Caco-2 (cell line): ENCODE measurements around the gene GSG1L. TPM values are rescaled to one million over a fixed set of nuclear protein-coding genes. Genes with fewer than 3 reads are reported as not detected.

Experiments
- BruUV-seq: library from RNA; stranded (reverse); fragments of 400-500 nt; replicated peaks from 2 replicates; lab custom pipeline; 2021; lab: Mats Ljungman, UMichigan
- CTCF ChIA-PET: fragments of 300-600 bp; sonication (Branson Sonifier 250); formaldehyde crosslinking; loops from one replicate; lab custom pipeline; 2022; ENCODE audit warnings: antibody characterized with exemption; lab: Charles Lee
- POLR2A ChIA-PET: fragments of 300-600 bp; sonication (Branson Sonifier 250); formaldehyde crosslinking; loops from one replicate; lab custom pipeline; 2022; ENCODE audit warnings: antibody characterized with exemption; lab: Charles Lee
- DNase-seq, 2 experiments: peaks; one replicate each; pipeline versions ENCODE4 v3.0.0 to v3.0.0-alpha.2; 2020 to 2022
- H3K27me3 ChIP-seq: replicated peaks from 2 replicates; pipeline ENCODE4 v1.6.0; 2011; ENCODE audit warnings: low read length; ENCODE audit not compliant: control insufficient read depth, insufficient read depth
- H3K36me3 ChIP-seq: 2 replicates; pipeline ENCODE4 v1.5.1; 2011; ENCODE audit warnings: low read length; ENCODE audit not compliant: control insufficient read depth, insufficient read depth
- H3K4me1 ChIP-seq: fragments of 250-450 bp; sonication (Bioruptor Pico); 2 replicates; pipeline ENCODE4 v1.5.1; 2020; ENCODE audit warnings: mild to moderate bottlenecking
- H3K4me3 ChIP-seq: 2 replicates; pipeline ENCODE4 v1.5.1; 2011; ENCODE audit warnings: low read depth, mild to moderate bottlenecking, control low read depth, low read length
- H3K9me3 ChIP-seq: fragments of 250-450 bp; sonication (Bioruptor Pico); 2 replicates; pipeline ENCODE4 v1.5.1; 2020; ENCODE audit warnings: mild to moderate bottlenecking, moderate library complexity
- H3K27ac Mint-ChIP-seq: one replicate; pipeline ENCODE4 v1.8.0; 2022; ENCODE audit warnings: mixed read lengths; ENCODE audit not compliant: unreplicated experiment
- H3K27me3 Mint-ChIP-seq: one replicate; pipeline ENCODE4 v1.8.0; 2022; ENCODE audit warnings: mixed read lengths; ENCODE audit not compliant: insufficient read depth, unreplicated experiment
- H3K36me3 Mint-ChIP-seq: one replicate; pipeline ENCODE4 v1.8.0; 2022; ENCODE audit warnings: mild to moderate bottlenecking, mixed read lengths; ENCODE audit not compliant: insufficient read depth, unreplicated experiment
- H3K4me1 Mint-ChIP-seq: one replicate; pipeline ENCODE4 v1.8.0; 2022; ENCODE audit warnings: low read depth, mixed read lengths; ENCODE audit not compliant: unreplicated experiment
- H3K4me3 Mint-ChIP-seq: one replicate; pipeline ENCODE4 v1.8.0; 2022; ENCODE audit warnings: mild to moderate bottlenecking, moderate library complexity, mixed read lengths; ENCODE audit not compliant: unreplicated experiment
- H3K9me3 Mint-ChIP-seq: one replicate; pipeline ENCODE4 v1.8.0; 2022; ENCODE audit warnings: mixed read lengths; ENCODE audit not compliant: unreplicated experiment
- intact Hi-C: fragments of 100-400 bp; cut with micrococcal nuclease; formaldehyde crosslinking; loops from one replicate; pipeline ENCODE4 v1.10.0; 2022; ENCODE audit not compliant: unreplicated experiment
- total RNA-seq: library from RNA; stranded (reverse); gene quantifications from 2 replicates; pipeline ENCODE4 v1.2.3, GENCODE V29; 2022
- TF ChIP-seq, protein P1 (sequence below), 2 experiments: fragments of 200-600 bp in 1 of 2; IDR thresholded peaks; 1 replicate in 1 of 2; 2 replicates in 1 of 2; pipeline versions ENCODE4 v1.5.1 to v1.8.0; 2011 to 2022; ENCODE audit warnings: antibody characterized with exemption in 1 of 2, control low read depth in 1 of 2, inconsistent platforms in 1 of 2, low read depth in 1 of 2, low read length in 1 of 2, mild to moderate bottlenecking in 1 of 2, moderate library complexity in 1 of 2; ENCODE audit not compliant: insufficient read depth in 1 of 2, severe bottlenecking in 1 of 2, unreplicated experiment in 1 of 2

GSG1L gene
- total RNA-seq, 1 experiment from 2014 or later: not detected

DNA sequence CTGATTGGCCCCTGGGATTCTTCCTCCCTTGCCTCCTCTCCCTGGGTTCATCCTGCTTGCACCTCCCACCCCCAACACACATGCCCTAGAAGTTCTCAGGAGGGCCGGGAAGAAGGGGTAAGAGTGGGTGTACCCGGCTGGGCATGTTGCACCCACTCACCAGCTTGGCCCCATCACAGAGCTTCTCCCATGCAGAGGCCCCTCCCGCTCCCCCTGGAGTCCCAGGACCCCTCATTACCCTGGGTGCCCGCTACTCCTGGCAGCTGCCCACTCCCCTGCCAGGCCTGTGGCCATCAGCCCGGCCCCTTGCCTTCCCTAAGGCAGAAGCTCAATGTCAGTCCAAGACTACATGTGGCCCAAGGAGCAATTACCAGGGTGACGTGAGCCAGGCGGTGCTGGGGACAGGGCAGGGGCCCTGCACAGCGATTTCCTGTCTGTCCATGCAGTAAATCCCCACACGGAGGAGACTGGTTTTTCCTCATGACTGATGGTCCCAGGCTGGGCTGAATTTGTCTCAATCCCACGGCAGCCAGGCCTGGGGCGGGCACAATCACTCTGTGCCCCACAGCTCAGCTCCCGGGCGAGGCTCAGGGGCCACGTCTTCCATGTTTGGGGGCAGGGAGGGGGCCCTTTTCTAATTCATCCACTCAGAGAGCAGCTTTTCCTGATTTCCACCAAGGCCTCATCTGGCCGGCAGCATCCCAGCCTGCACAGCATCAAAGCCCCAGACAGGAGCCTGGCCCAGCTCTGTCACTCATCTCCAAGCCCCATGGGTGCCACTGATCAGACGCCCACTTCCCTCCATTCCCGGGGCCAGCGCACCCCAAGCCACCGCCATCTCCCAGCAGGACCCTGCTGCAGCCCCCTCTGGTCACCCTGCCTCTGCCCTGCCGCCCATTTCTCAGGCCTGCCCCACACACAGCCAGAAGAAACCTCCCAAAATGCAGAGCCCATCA, 278.9 kb downstream of the GSG1L start:
- Mint-ChIP-seq H3K4me3 (no peak overlapping the region), H3K27me3 (no peaks in the 10 kb centered on the region), H3K9me3 (no peaks in the 10 kb centered on the region), H3K27ac (no peak overlapping the region), H3K36me3 (no peaks in the 10 kb centered on the region), H3K4me1 (no peaks in the 10 kb centered on the region)
- Histone ChIP-seq H3K4me1 (no peaks in the 10 kb centered on the region), H3K9me3 (no peaks in the 10 kb centered on the region), H3K27me3 (no peaks in the 10 kb centered on the region), H3K4me3 (no peak overlapping the region), H3K36me3 (no peaks in the 10 kb centered on the region)
- intact Hi-C loops: loop anchor here (5.0 kb wide), 1 partner anchor 83 kb away; no protein-coding TSS in a partner anchor
- CTCF ChIA-PET: no interaction called here
- POLR2A ChIA-PET: no interaction called here
- BruUV-seq: no TSS peak
- TF ChIP-seq, protein P1, sequence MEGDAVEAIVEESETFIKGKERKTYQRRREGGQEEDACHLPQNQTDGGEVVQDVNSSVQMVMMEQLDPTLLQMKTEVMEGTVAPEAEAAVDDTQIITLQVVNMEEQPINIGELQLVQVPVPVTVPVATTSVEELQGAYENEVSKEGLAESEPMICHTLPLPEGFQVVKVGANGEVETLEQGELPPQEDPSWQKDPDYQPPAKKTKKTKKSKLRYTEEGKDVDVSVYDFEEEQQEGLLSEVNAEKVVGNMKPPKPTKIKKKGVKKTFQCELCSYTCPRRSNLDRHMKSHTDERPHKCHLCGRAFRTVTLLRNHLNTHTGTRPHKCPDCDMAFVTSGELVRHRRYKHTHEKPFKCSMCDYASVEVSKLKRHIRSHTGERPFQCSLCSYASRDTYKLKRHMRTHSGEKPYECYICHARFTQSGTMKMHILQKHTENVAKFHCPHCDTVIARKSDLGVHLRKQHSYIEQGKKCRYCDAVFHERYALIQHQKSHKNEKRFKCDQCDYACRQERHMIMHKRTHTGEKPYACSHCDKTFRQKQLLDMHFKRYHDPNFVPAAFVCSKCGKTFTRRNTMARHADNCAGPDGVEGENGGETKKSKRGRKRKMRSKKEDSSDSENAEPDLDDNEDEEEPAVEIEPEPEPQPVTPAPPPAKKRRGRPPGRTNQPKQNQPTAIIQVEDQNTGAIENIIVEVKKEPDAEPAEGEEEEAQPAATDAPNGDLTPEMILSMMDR (IDR thresholded peaks at IDR 0.05; ENCODE audit: insufficient read depth in 1 of 2, low read depth in 1 of 2, low read length in 1 of 2, severe bottlenecking in 1 of 2, unreplicated experiment in 1 of 2): no peak
- no peak for DNase-seq

DNA sequence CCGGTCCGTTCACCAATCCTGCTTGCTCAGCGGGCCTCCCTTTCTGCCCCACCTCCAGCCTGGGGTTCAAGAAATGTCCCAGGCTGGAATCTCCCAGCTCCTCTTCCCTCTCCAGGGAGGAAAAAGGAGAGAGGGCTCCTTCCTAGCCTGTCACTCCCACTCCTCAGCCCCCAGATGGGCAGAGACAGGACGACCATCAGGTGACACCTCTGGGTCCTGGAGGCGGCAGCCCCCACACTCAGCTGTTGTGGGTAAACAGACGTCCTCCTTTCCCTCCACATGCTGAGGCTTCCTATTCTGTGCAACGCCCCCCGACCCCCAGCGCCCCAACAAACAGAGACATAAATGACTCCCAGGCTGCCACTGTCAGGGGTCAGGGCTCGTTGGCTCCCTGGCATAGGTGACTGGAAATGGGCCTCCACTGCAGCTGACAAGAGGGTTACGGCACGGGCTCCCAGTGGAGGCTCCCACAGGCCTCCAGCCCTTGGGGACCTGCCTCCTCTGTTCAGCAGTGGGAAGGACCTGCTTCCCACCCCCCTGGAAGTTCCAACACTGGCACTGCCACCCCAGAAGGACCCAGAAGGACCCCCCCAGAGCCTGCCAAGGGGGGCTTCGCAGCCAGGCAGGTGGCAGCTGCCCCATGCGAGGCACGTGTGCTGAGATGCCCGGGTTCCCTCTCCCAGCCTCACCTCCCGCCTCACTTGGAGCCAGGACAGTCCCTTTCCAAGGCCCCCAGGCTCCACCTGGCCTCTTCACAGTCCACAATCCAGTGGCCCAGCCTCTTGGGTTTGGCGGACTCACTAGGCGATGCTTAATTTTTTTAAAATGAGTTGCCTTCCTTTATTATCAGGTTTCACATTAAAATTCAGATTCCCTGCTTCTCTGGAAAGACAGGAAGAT, 281.3 kb downstream of the GSG1L start:
- no peak overlapping the region for H3K4me3 Mint-ChIP-seq
- no peaks in the 10 kb centered on the region for H3K27me3 ChIP-seq
- BruUV-seq: no TSS peak
- no peaks in the 10 kb centered on the region for H3K36me3 ChIP-seq
- ChIA-PET CTCF (no interaction called here), POLR2A (no interaction called here)
- no peaks in the 10 kb centered on the region for H3K4me1 ChIP-seq
- no peak overlapping the region for H3K4me3 ChIP-seq
- H3K36me3 Mint-ChIP-seq: no peaks in the 10 kb centered on the region
- intact Hi-C loops: loop anchor here (5.0 kb wide), 1 partner anchor 85 kb away; no protein-coding TSS in a partner anchor
- H3K27ac Mint-ChIP-seq: no peak overlapping the region
- TF ChIP-seq, protein P1 (IDR thresholded peaks at IDR 0.05; ENCODE audit: insufficient read depth in 1 of 2, low read depth in 1 of 2, low read length in 1 of 2, severe bottlenecking in 1 of 2, unreplicated experiment in 1 of 2): no peak
- DNase-seq: no peak
- no peaks in the 10 kb centered on the region for H3K27me3 Mint-ChIP-seq
- no peaks in the 10 kb centered on the region for H3K9me3 Mint-ChIP-seq
- H3K4me1 Mint-ChIP-seq: no peaks in the 10 kb centered on the region
- H3K9me3 ChIP-seq: no peaks in the 10 kb centered on the region

DNA sequence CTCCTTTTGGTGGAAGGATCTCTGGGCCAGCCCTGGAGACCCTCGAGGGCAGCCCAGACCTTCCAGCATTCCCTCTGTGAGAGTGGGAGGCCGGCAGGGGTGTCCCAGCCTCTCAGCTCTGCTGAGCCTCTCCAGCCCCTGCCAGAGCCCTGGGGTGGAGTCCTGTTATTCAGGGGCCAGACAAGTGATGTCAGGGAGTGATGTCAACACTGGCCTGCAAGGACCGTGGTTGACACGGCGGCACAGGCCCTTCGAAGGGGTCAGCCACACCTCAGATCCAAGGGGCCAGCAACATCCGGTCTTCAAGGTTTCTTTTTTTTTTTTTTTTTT, 282.4 kb downstream of the GSG1L start:
- Mint-ChIP-seq H3K9me3 (no peaks in the 10 kb centered on the region), H3K4me3 (no peak overlapping the region), H3K4me1 (no peaks in the 10 kb centered on the region), H3K27ac (no peak overlapping the region), H3K27me3 (no peaks in the 10 kb centered on the region), H3K36me3 (no peaks in the 10 kb centered on the region)
- ChIA-PET POLR2A (no interaction called here), CTCF (no interaction called here)
- DNase-seq: no peak
- H3K36me3 ChIP-seq: no peaks in the 10 kb centered on the region
- TF ChIP-seq, protein P1 (IDR thresholded peaks at IDR 0.05; ENCODE audit: insufficient read depth in 1 of 2, low read depth in 1 of 2, low read length in 1 of 2, severe bottlenecking in 1 of 2, unreplicated experiment in 1 of 2): no peak
- BruUV-seq: no TSS peak
- H3K27me3 ChIP-seq: no peaks in the 10 kb centered on the region
- no peaks in the 10 kb centered on the region for H3K4me1 ChIP-seq
- no peaks in the 10 kb centered on the region for H3K9me3 ChIP-seq
- intact Hi-C loops: loop anchor here (5.0 kb wide), 1 partner anchor 86 kb away; no protein-coding TSS in a partner anchor
- H3K4me3 ChIP-seq: no peak overlapping the region
